HuH-7.5 (cell line): ENCODE results near the gene TCF7L2.

Source experiments
- DNase-seq: peaks from one replicate; pipeline ENCODE4 v3.0.0; 2011; ENCODE audit warnings: low spot score

TCF7L2 gene

GRCh38 chr10:112966194-112966855 is 16.3 kb downstream of the TCF7L2 start:
- no peak for DNase-seq

GRCh38 chr10:112967200-112967599 is 17.2 kb downstream of the TCF7L2 start:
- no peak for DNase-seq

GRCh38 chr10:112969131-112969530 is 19.1 kb downstream of the TCF7L2 start:
- DNase-seq: no peak

GRCh38 chr10:112969542-112969941 is 19.5 kb downstream of the TCF7L2 start:
- peak; percentile 63 for DNase-seq

GRCh38 chr10:112970021-112970420 is 20.0 kb downstream of the TCF7L2 start:
- no peak for DNase-seq

- no peak for DNase-seq
These were observed 22.6 kb downstream of the TCF7L2 start for GRCh38 chr10:112972606-112973005.

- DNase-seq: no peak
These were observed 23.0 kb downstream of the TCF7L2 start for GRCh38 chr10:112973046-112973445.

- no peak for DNase-seq
These were observed 23.8 kb downstream of the TCF7L2 start for GRCh38 chr10:112973805-112974204.

- DNase-seq: no peak
These were observed 27.4 kb downstream of the TCF7L2 start for GRCh38 chr10:112977426-112977898.

- DNase-seq: no peak
These were observed 29.9 kb downstream of the TCF7L2 start for GRCh38 chr10:112979927-112980326.

- DNase-seq: no peak
These were observed 30.9 kb downstream of the TCF7L2 start for GRCh38 chr10:112980937-112981336.

- no peak for DNase-seq
These were observed 31.5 kb downstream of the TCF7L2 start for GRCh38 chr10:112981553-112981952.

GRCh38 chr10:112983444-112984056 is 33.5 kb downstream of the TCF7L2 start:
- no peak for DNase-seq

GRCh38 chr10:112984756-112985155 is 34.7 kb downstream of the TCF7L2 start:
- no peak for DNase-seq

- no peak for DNase-seq
These were observed 35.9 kb downstream of the TCF7L2 start for GRCh38 chr10:112985690-112986543.

GRCh38 chr10:112986544-112987190 is 36.6 kb downstream of the TCF7L2 start:
- no peak for DNase-seq

- DNase-seq: no peak
These were observed 38.9 kb downstream of the TCF7L2 start for GRCh38 chr10:112988839-112989406.

- no peak for DNase-seq
These were observed 39.8 kb downstream of the TCF7L2 start for GRCh38 chr10:112989826-112990225.

GRCh38 chr10:112990271-112990670 is 40.2 kb downstream of the TCF7L2 start:
- DNase-seq: no peak

- no peak for DNase-seq
These were observed 41.9 kb downstream of the TCF7L2 start for GRCh38 chr10:112991888-112992491.

- no peak for DNase-seq
These were observed 46.4 kb downstream of the TCF7L2 start for GRCh38 chr10:112996462-112996861.

- no peak for DNase-seq
These were observed 49.1 kb downstream of the TCF7L2 start for GRCh38 chr10:112999102-112999501.
